Transverse colon (tissue), 4 donors: ENCODE results near the gene SLC25A13. TPM values are rescaled to one million over a fixed set of nuclear protein-coding genes. Genes with fewer than 3 reads are reported as not detected.

ENCODE experiments used
- DNase-seq: peaks from one replicate; pipeline ENCODE4 v3.0.0-alpha.2; 2019
- H3K27ac ChIP-seq, 4 donors: fragments of 200-600 bp; sonication (generic); 2 replicates each; pipeline ENCODE4 v1.5.1; 2016 to 2018; ENCODE audit warnings: inconsistent platforms in 4 of 4
- H3K27me3 ChIP-seq: fragments of 200-600 bp; sonication (generic); 2 replicates; pipeline ENCODE4 v1.5.1; 2017; ENCODE audit warnings: inconsistent platforms
- H3K36me3 ChIP-seq, 4 donors: fragments of 200-600 bp; sonication (generic); 2 replicates each; pipeline ENCODE4 v1.5.1; 2017 to 2019; ENCODE audit warnings: inconsistent platforms in 4 of 4
- H3K4me1 ChIP-seq, 4 donors: fragments of 200-600 bp; sonication (generic); 2 replicates each; pipeline ENCODE4 v1.5.1; 2017 to 2020; ENCODE audit warnings: inconsistent platforms in 4 of 4
- H3K4me3 ChIP-seq, 4 donors: fragments of 200-600 bp; sonication (generic); 1 replicate in 1 of 4; 2 replicates in 3 of 4; pipeline versions ENCODE4 v1.5.1 to v1.6.1; 2017 to 2019; ENCODE audit warnings: inconsistent platforms in 4 of 4
- H3K9me3 ChIP-seq, 2 donors: fragments of 200-600 bp; sonication (generic); 2 replicates each; pipeline ENCODE4 v1.5.1; 2017 to 2019; ENCODE audit warnings: inconsistent platforms in 2 of 2
- CTCF ChIP-seq, 5 experiments: fragments of 200-600 bp in 3 of 5; fragments of 450-650 bp in 2 of 5; sonication (generic) in 3 of 5; IDR thresholded peaks; 1 replicate in 2 of 5; 2 replicates in 3 of 5; pipeline ENCODE4 v1.5.1; 2016 to 2017; ENCODE audit warnings: antibody characterized with exemption in 5 of 5, inconsistent platforms in 3 of 5, mild to moderate bottlenecking in 2 of 5, moderate library complexity in 1 of 5
- EP300 ChIP-seq: sonication (generic); formaldehyde crosslinking; IDR thresholded peaks from one replicate; pipeline ENCODE4 v1.6.1; 2017; ENCODE audit warnings: antibody characterized with exemption, low read depth
- POLR2A ChIP-seq: fragments of 450-650 bp; IDR thresholded peaks from one replicate; pipeline ENCODE4 v1.6.1; 2016; ENCODE audit warnings: antibody characterized with exemption, mild to moderate bottlenecking, moderate library complexity
- POLR2AphosphoS5 ChIP-seq, 3 donors: sonication (generic); formaldehyde crosslinking; IDR thresholded peaks; one replicate each; pipeline ENCODE4 v1.6.1; 2016; ENCODE audit warnings: antibody characterized with exemption in 3 of 3
- WGBS, 2 donors: methylation state at CpG; one replicate each; pipeline ENCODE4 v1.1.5; 2018; ENCODE audit warnings: low coverage in 1 of 2; 5-methylcytosine and 5-hydroxymethylcytosine counted together
- in situ Hi-C, 4 donors: fragments of 200-750 bp; cut with MboI; loops; one replicate each; pipeline versions ENCODE4 v1.15.0 to v1.15.1; 2017; ENCODE audit warnings: low sequenced_read_pairs in 3 of 4, low pct_ligation_motif_present in 1 of 4, low pct_unique_long_range_greater_than_20kb in 1 of 4
- intact Hi-C: fragments of 100-400 bp; cut with DNase I; formaldehyde crosslinking; loops from one replicate; pipeline ENCODE4 v1.15.1; 2023; ENCODE audit warnings: low total_unique reads
- total RNA-seq, 4 donors: library from RNA; depleted of rRNA; stranded (reverse); fragments of >200 nt; gene quantifications; one replicate each; pipeline ENCODE4 v1.1.0, GENCODE V29; 2016

Gene SLC25A13
- total RNA-seq, 4 donors from 2014 or later = 7.8 to 68.9 (median 59.6) TPM

- no peak overlapping the region for H3K27ac ChIP-seq
- WGBS, 2 donors = 40 to 41% methylated on average over 2 of the region's 2 CpGs
- no peaks in the 10 kb centered on the region for H3K9me3 ChIP-seq
- TF ChIP-seq POLR2A (no peak), EP300 (no peak), CTCF (IDR thresholded peaks at IDR 0.05) (no peak)
- no peak overlapping the region for H3K4me3 ChIP-seq
- in situ Hi-C loops = no loop called here
- intact Hi-C loops = no loop called here
- no peaks in the 10 kb centered on the region for H3K4me1 ChIP-seq
- H3K36me3 ChIP-seq = no peaks in the 10 kb centered on the region
- no peak for DNase-seq
- H3K27me3 ChIP-seq = no peaks in the 10 kb centered on the region
Observed at GRCh38 chr7:96355990-96356506, 34.1 kb upstream of the SLC25A13 start.

- H3K27ac ChIP-seq = no peak overlapping the region
- no peaks in the 10 kb centered on the region for H3K36me3 ChIP-seq
- no peak overlapping the region for H3K4me3 ChIP-seq
- 65 to 79% methylated on average over 2 to 3 of the region's 3 CpGs for WGBS, 2 donors
- H3K9me3 ChIP-seq = no peaks in the 10 kb centered on the region
- intact Hi-C loops (no loop called here), in situ Hi-C loops (no loop called here)
- no peak for TF ChIP-seq POLR2AphosphoS5 (IDR thresholded peaks at IDR 0.05)
- H3K4me1 ChIP-seq = peaks cover 0 to 6% (median 0%) of the 10 kb centered on the region in 4 donors
- DNase-seq = no peak
- no peaks in the 10 kb centered on the region for H3K27me3 ChIP-seq
Observed at GRCh38 chr7:96354881-96355280, 33.0 kb upstream of the SLC25A13 start.

- Histone ChIP-seq H3K4me3 (no peak overlapping the region), H3K9me3 (no peaks in the 10 kb centered on the region), H3K36me3 (no peaks in the 10 kb centered on the region), H3K4me1 (peaks cover 0 to 16% (median 4%) of the 10 kb centered on the region in 4 donors), H3K27me3 (no peaks in the 10 kb centered on the region), H3K27ac (peak overlapping the region; percentile 74 to 83 (median 78))
- in situ Hi-C loops (loop anchor here in 1 of 4 donors (25.0 kb wide), 1 partner anchor 88 kb away; no protein-coding TSS in a partner anchor), intact Hi-C loops (no loop called here)
- TF ChIP-seq CTCF (IDR thresholded peaks at IDR 0.05) (no peak), EP300 (peak; percentile 98), POLR2A (peak; percentile 49), POLR2AphosphoS5 (IDR thresholded peaks at IDR 0.05) (peak in 2 of 3 donors; percentile 88 to 89)
- WGBS, 2 donors = 43% methylated on average over 3 of the region's 3 CpGs; no CpG with 5 or more reads in 1 of the 2 donors
- DNase-seq = peak; percentile 76
Observed at GRCh38 chr7:96349572-96349971, 27.7 kb upstream of the SLC25A13 start.

GRCh38 chr7:96347471-96347870 lies 25.6 kb upstream of the SLC25A13 start:
- TF ChIP-seq POLR2AphosphoS5 (IDR thresholded peaks at IDR 0.05) = no peak
- TF ChIP-seq POLR2A = no peak
- no peak for TF ChIP-seq CTCF (IDR thresholded peaks at IDR 0.05)
- TF ChIP-seq EP300 = no peak
- intact Hi-C loops = no loop called here
- 92 to 94% methylated on average over 2 of the region's 2 CpGs for WGBS, 2 donors
- H3K9me3 ChIP-seq = no peaks in the 10 kb centered on the region
- no peaks in the 10 kb centered on the region for H3K27me3 ChIP-seq
- in situ Hi-C loops = loop anchor here in 1 of 4 donors (25.0 kb wide), 1 partner anchor 90 kb away; no protein-coding TSS in a partner anchor
- H3K27ac ChIP-seq = no peak overlapping the region
- no peak for DNase-seq
- no peak overlapping the region for H3K4me3 ChIP-seq
- H3K4me1 ChIP-seq = peaks cover 0 to 16% (median 4%) of the 10 kb centered on the region in 4 donors
- no peaks in the 10 kb centered on the region for H3K36me3 ChIP-seq
